Activated naive CD4-positive, alpha-beta T cell treated with anti-CD3 and anti-CD28 coated beads, Interleukin-2, amount 10 ng/mL, durations not matched to agents 7 days and 5 days (primary cell): Measurements from ENCODE around the gene FAM171A1.
A peak's percentile ranks its signal among the peaks of the same experiment; 100 is the strongest.
"Not testable (repeated sequence)": the region's sequence is repeated elsewhere in the genome, so short reads cannot be mapped to it uniquely, and the experiment has no call there.

ENCODE experiments used
- CTCF ChIA-PET: fragments of 350-600 bp; sonication (Branson Sonifier 250); formaldehyde crosslinking; loops from one replicate; lab custom pipeline; 2021; ENCODE audit warnings: antibody characterized with exemption; lab: Charles Lee
- DNase-seq: peaks from one replicate; pipeline ENCODE4 v3.0.0-alpha.2; 2020
- H3K27ac Mint-ChIP-seq: one replicate; pipeline ENCODE4 v1.8.0; 2021; ENCODE audit warnings: mild to moderate bottlenecking, moderate library complexity, mixed read lengths
- H3K27me3 Mint-ChIP-seq: one replicate; pipeline ENCODE4 v1.8.0; 2021; ENCODE audit warnings: mild to moderate bottlenecking, mixed read lengths
- H3K36me3 Mint-ChIP-seq: one replicate; pipeline ENCODE4 v1.8.0; 2021; ENCODE audit warnings: mixed read lengths
- H3K4me1 Mint-ChIP-seq: one replicate; pipeline ENCODE4 v1.8.0; 2021; ENCODE audit warnings: mixed read lengths
- H3K4me3 Mint-ChIP-seq: one replicate; pipeline ENCODE4 v1.8.0; 2021; ENCODE audit warnings: mild to moderate bottlenecking, moderate library complexity, mixed read lengths
- H3K9me3 Mint-ChIP-seq: one replicate; pipeline ENCODE4 v1.8.0; 2021; ENCODE audit warnings: mixed read lengths

Gene FAM171A1

GRCh38 chr10:15211464-15211979 lies 159.6 kb downstream of the FAM171A1 start:
- Mint-ChIP-seq H3K27ac (no peak overlapping the region), H3K4me1 (peaks cover 48% of the 10 kb centered on the region), H3K36me3 (peaks cover 21% of the 10 kb centered on the region), H3K27me3 (no peaks in the 10 kb centered on the region), H3K9me3 (no peaks in the 10 kb centered on the region), H3K4me3 (no peak overlapping the region)
- DNase-seq = peak; percentile 23
- CTCF ChIA-PET = interaction anchor here (1.1 to 1.2 kb wide), 2 partner anchors 50 to 74 kb away, joined by 3 to 5 read pairs; no protein-coding TSS in a partner anchor

GRCh38 chr10:15210521-15210920 lies 160.6 kb downstream of the FAM171A1 start:
- no peak overlapping the region for H3K27ac Mint-ChIP-seq
- DNase-seq = no peak
- peaks cover 57% of the 10 kb centered on the region for H3K4me1 Mint-ChIP-seq
- no peak overlapping the region for H3K4me3 Mint-ChIP-seq
- no peaks in the 10 kb centered on the region for H3K27me3 Mint-ChIP-seq
- H3K9me3 Mint-ChIP-seq = no peaks in the 10 kb centered on the region
- CTCF ChIA-PET = interaction anchor here (0.7 to 1.1 kb wide), 4 partner anchors 13 to 161 kb away, joined by 3 to 5 read pairs (median 4); partner anchors contain the start of gene FAM171A1
- peaks cover 29% of the 10 kb centered on the region for H3K36me3 Mint-ChIP-seq

- CTCF ChIA-PET = interaction anchor here (0.7 to 2.3 kb wide), 8 partner anchors 9 to 45 kb away, joined by 3 to 10 read pairs (median 3); partner anchors contain the start of gene NMT2
- peak; percentile 89 for DNase-seq
- Mint-ChIP-seq H3K4me1 (peaks cover 58% of the 10 kb centered on the region), H3K4me3 (no peak overlapping the region), H3K9me3 (no peaks in the 10 kb centered on the region), H3K36me3 (peaks cover 29% of the 10 kb centered on the region), H3K27me3 (no peaks in the 10 kb centered on the region), H3K27ac (peak overlapping the region; percentile 57)
Observed at GRCh38 chr10:15209827-15210509, 161.1 kb downstream of the FAM171A1 start.

GRCh38 chr10:15208221-15208620 lies 162.9 kb downstream of the FAM171A1 start:
- peak; percentile 21 for DNase-seq
- H3K36me3 Mint-ChIP-seq = peaks cover 34% of the 10 kb centered on the region
- peak overlapping the region; percentile 64 for H3K4me3 Mint-ChIP-seq
- CTCF ChIA-PET = interaction anchor here (0.8 to 2.3 kb wide), 2 partner anchors 40 to 101 kb away, joined by 3 to 10 read pairs; partner anchors contain the start of gene NMT2
- no peaks in the 10 kb centered on the region for H3K27me3 Mint-ChIP-seq
- H3K4me1 Mint-ChIP-seq = peaks cover 61% of the 10 kb centered on the region
- no peaks in the 10 kb centered on the region for H3K9me3 Mint-ChIP-seq
- peak overlapping the region; percentile 97 for H3K27ac Mint-ChIP-seq

GRCh38 chr10:15207410-15207809 lies 163.7 kb downstream of the FAM171A1 start:
- not testable (repeated sequence) for H3K4me3 Mint-ChIP-seq, H3K9me3 Mint-ChIP-seq, H3K27me3 Mint-ChIP-seq, DNase-seq
- CTCF ChIA-PET = interaction anchor here (2.3 kb wide), 1 partner anchor 39 kb away, joined by 10 read pairs; the partner anchor contains the start of gene NMT2
- peak overlapping the region; percentile 97 for H3K27ac Mint-ChIP-seq
- peaks cover 69% of the 10 kb centered on the region for H3K4me1 Mint-ChIP-seq
- H3K36me3 Mint-ChIP-seq = peaks cover 32% of the 10 kb centered on the region

GRCh38 chr10:15202639-15203038 lies 168.4 kb downstream of the FAM171A1 start:
- no peak overlapping the region for H3K4me3 Mint-ChIP-seq
- peak overlapping the region; percentile 24 for H3K27ac Mint-ChIP-seq
- H3K4me1 Mint-ChIP-seq = peaks cover 68% of the 10 kb centered on the region
- peaks cover 27% of the 10 kb centered on the region for H3K36me3 Mint-ChIP-seq
- DNase-seq = no peak
- no peaks in the 10 kb centered on the region for H3K9me3 Mint-ChIP-seq
- no peaks in the 10 kb centered on the region for H3K27me3 Mint-ChIP-seq
- CTCF ChIA-PET = no interaction called here

- H3K27ac Mint-ChIP-seq, H3K27me3 Mint-ChIP-seq, H3K4me3 Mint-ChIP-seq, DNase-seq, H3K9me3 Mint-ChIP-seq, CTCF ChIA-PET: not testable (repeated sequence)
- peaks cover 68% of the 10 kb centered on the region for H3K4me1 Mint-ChIP-seq
- peaks cover 30% of the 10 kb centered on the region for H3K36me3 Mint-ChIP-seq
Observed at GRCh38 chr10:15202301-15202621, 168.8 kb downstream of the FAM171A1 start.

- Mint-ChIP-seq H3K27ac (no peak overlapping the region), H3K4me3 (no peak overlapping the region), H3K9me3 (no peaks in the 10 kb centered on the region), H3K27me3 (no peaks in the 10 kb centered on the region), H3K36me3 (peaks cover 28% of the 10 kb centered on the region), H3K4me1 (peaks cover 68% of the 10 kb centered on the region)
- CTCF ChIA-PET = no interaction called here
- no peak for DNase-seq
Observed at GRCh38 chr10:15201589-15202300, 169.3 kb downstream of the FAM171A1 start.

- H3K4me1 Mint-ChIP-seq = peaks cover 69% of the 10 kb centered on the region
- H3K9me3 Mint-ChIP-seq = no peaks in the 10 kb centered on the region
- peaks cover 22% of the 10 kb centered on the region for H3K36me3 Mint-ChIP-seq
- H3K27me3 Mint-ChIP-seq = no peaks in the 10 kb centered on the region
- H3K27ac Mint-ChIP-seq = no peak overlapping the region
- CTCF ChIA-PET = interaction anchor here (1.0 kb wide), 1 partner anchor 33 kb away, joined by 3 read pairs; no protein-coding TSS in a partner anchor
- H3K4me3 Mint-ChIP-seq = no peak overlapping the region
- no peak for DNase-seq
Observed at GRCh38 chr10:15200626-15201025, 170.5 kb downstream of the FAM171A1 start.

- H3K27me3 Mint-ChIP-seq = no peaks in the 10 kb centered on the region
- peaks cover 1% of the 10 kb centered on the region for H3K9me3 Mint-ChIP-seq
- no peak for DNase-seq
- CTCF ChIA-PET = no interaction called here
- H3K4me3 Mint-ChIP-seq = no peak overlapping the region
- peaks cover 16% of the 10 kb centered on the region for H3K36me3 Mint-ChIP-seq
- peak overlapping the region; percentile 98 for H3K27ac Mint-ChIP-seq
- H3K4me1 Mint-ChIP-seq = peaks cover 64% of the 10 kb centered on the region
Observed at GRCh38 chr10:15197911-15198310, 173.2 kb downstream of the FAM171A1 start.

GRCh38 chr10:15197276-15197675 lies 173.8 kb downstream of the FAM171A1 start:
- DNase-seq = no peak
- peaks cover 1% of the 10 kb centered on the region for H3K9me3 Mint-ChIP-seq
- H3K27ac Mint-ChIP-seq = peak overlapping the region; percentile 98
- no peaks in the 10 kb centered on the region for H3K27me3 Mint-ChIP-seq
- peak overlapping the region; percentile 9 for H3K4me3 Mint-ChIP-seq
- peaks cover 58% of the 10 kb centered on the region for H3K4me1 Mint-ChIP-seq
- peaks cover 16% of the 10 kb centered on the region for H3K36me3 Mint-ChIP-seq
- CTCF ChIA-PET = no interaction called here

GRCh38 chr10:15196021-15196834 lies 174.9 kb downstream of the FAM171A1 start:
- Mint-ChIP-seq H3K36me3 (peaks cover 16% of the 10 kb centered on the region), H3K27me3 (no peaks in the 10 kb centered on the region), H3K4me1 (peaks cover 53% of the 10 kb centered on the region), H3K9me3 (peaks cover 1% of the 10 kb centered on the region), H3K27ac (peak overlapping the region; percentile 98), H3K4me3 (no peak overlapping the region)
- DNase-seq = peak; percentile 25
- CTCF ChIA-PET = interaction anchor here (1.0 kb wide), 1 partner anchor 55 kb away, joined by 3 read pairs; no protein-coding TSS in a partner anchor

- Mint-ChIP-seq H3K36me3 (peaks cover 26% of the 10 kb centered on the region), H3K4me1 (peaks cover 56% of the 10 kb centered on the region), H3K27ac (peak overlapping the region; percentile 92), H3K9me3 (peaks cover 13% of the 10 kb centered on the region), H3K27me3 (peaks cover 7% of the 10 kb centered on the region), H3K4me3 (no peak overlapping the region)
- CTCF ChIA-PET = interaction anchor here (0.6 to 1.4 kb wide), 3 partner anchors 22 to 49 kb away, joined by 3 to 5 read pairs (median 3); no protein-coding TSS in a partner anchor
- no peak for DNase-seq
Observed at GRCh38 chr10:15189133-15189885, 181.8 kb downstream of the FAM171A1 start.
